GM12878 (cell line): ENCODE data around the gene SLC29A4. TPM values are rescaled to one million over a fixed set of nuclear protein-coding genes. Genes with fewer than 3 reads are reported as not detected.

Source experiments
- ATAC-seq: fragments of 200-7000 bp; cut with Tn5 transposase; 3 replicates; pipeline ENCODE4 v1.9.1; 2020; ENCODE audit warnings: mild to moderate bottlenecking, moderate library complexity
- BruUV-seq: library from RNA; stranded (reverse); fragments of 400-500 nt; replicated peaks from 2 replicates; lab custom pipeline; 2021; lab: Mats Ljungman, UMichigan
- CTCF ChIA-PET: fragments of 300-600 bp; sonication (Branson Sonifier 250); formaldehyde crosslinking; extraction: SDS; loops from one replicate; lab custom pipeline; 2021; ENCODE audit warnings: inconsistent platforms; lab: Yijun Ruan, JAX
- POLR2A ChIA-PET: fragments of 350-600 bp; formaldehyde crosslinking; extraction: SDS; loops from one replicate; lab custom pipeline; 2021; ENCODE audit warnings: inconsistent platforms; lab: Charles Lee
- RAD21 ChIA-PET: fragments of 300-600 bp; sonication (Branson Sonifier 250); formaldehyde crosslinking; loops from one replicate; lab custom pipeline; 2023; ENCODE audit warnings: antibody characterized with exemption; ENCODE audit not compliant: unreplicated experiment; lab: Charles Lee
- SMC1A ChIA-PET: fragments of 300-600 bp; sonication (Branson Sonifier 250); formaldehyde crosslinking; loops from one replicate; lab custom pipeline; 2023; ENCODE audit not compliant: unreplicated experiment, uncharacterized antibody; lab: Charles Lee
- DNase-seq: peaks from one replicate; pipeline ENCODE4 v3.0.0-alpha.2; 2011; ENCODE audit warnings: low read depth, low spot score
- FAIRE-seq: peaks from 3 replicates; lab custom pipeline; 2011; peaks lifted over from hg19 to GRCh38; lab: Jason Lieb, UNC
- H2AFZ ChIP-seq: 2 replicates; pipeline ENCODE4 v1.6.0; 2011; ENCODE audit warnings: low read depth, low read length, control low read depth; ENCODE audit not compliant: control insufficient read depth
- H3K27ac ChIP-seq: 2 replicates; pipeline ENCODE4 v1.5.1; 2011; ENCODE audit warnings: control low read depth; ENCODE audit not compliant: control insufficient read depth, insufficient read depth
- H3K27me3 ChIP-seq, 2 experiments: replicated peaks in 1 of 2; 2 replicates each; pipeline versions ENCODE4 v1.6.0 to v1.6.1; 2011; ENCODE audit warnings: low read length in 1 of 2; ENCODE audit not compliant: control insufficient read depth in 2 of 2, insufficient read depth in 2 of 2
- H3K36me3 ChIP-seq, 2 experiments: 2 replicates each; pipeline ENCODE4 v1.5.1; 2011; ENCODE audit warnings: low read length in 1 of 2; ENCODE audit not compliant: control insufficient read depth in 2 of 2, insufficient read depth in 2 of 2
- H3K4me1 ChIP-seq: 2 replicates; pipeline ENCODE4 v1.6.1; 2011; ENCODE audit warnings: mild to moderate bottlenecking, low read length, moderate library complexity, mixed read lengths; ENCODE audit not compliant: control insufficient read depth, insufficient read depth
- H3K4me2 ChIP-seq: 2 replicates; pipeline ENCODE4 v1.6.0; 2011; ENCODE audit warnings: control low read depth; ENCODE audit not compliant: control insufficient read depth, insufficient read depth
- H3K4me3 ChIP-seq: fragments of 200-600 bp; sonication (generic); 2 replicates; pipeline ENCODE4 v1.5.1; 2016
- H3K79me2 ChIP-seq: 2 replicates; pipeline ENCODE4 v1.6.0; 2011; ENCODE audit warnings: low read length; ENCODE audit not compliant: control insufficient read depth, insufficient read depth
- H3K9ac ChIP-seq: 2 replicates; pipeline ENCODE4 v1.8.0; 2011; ENCODE audit warnings: low read length, control low read depth, mixed read lengths; ENCODE audit not compliant: control insufficient read depth, insufficient read depth
- H3K9me3 ChIP-seq: replicated peaks from 3 replicates; pipeline ENCODE4 v1.5.1; 2011; ENCODE audit warnings: mild to moderate bottlenecking, low read length; ENCODE audit not compliant: control insufficient read depth, insufficient read depth
- H4K20me1 ChIP-seq: 2 replicates; pipeline ENCODE4 v1.6.0; 2011; ENCODE audit not compliant: control insufficient read depth, insufficient read depth
- BACH1 ChIP-seq: fragments of 450-650 bp; IDR thresholded peaks from 2 replicates; pipeline ENCODE4 v1.6.1; 2017; ENCODE audit warnings: mild to moderate bottlenecking, borderline replicate concordance
- BHLHE40 ChIP-seq, 2 experiments: fragments of 450-650 bp in 1 of 2; IDR thresholded peaks; 2 replicates each; pipeline ENCODE4 v1.6.1; 2011 to 2017; ENCODE audit warnings: low read depth in 2 of 2, borderline replicate concordance in 1 of 2, improper control_type of control experiment in 1 of 2, low read length in 1 of 2, mild to moderate bottlenecking in 1 of 2
- CEBPB ChIP-seq, 2 experiments: fragments of 150-350 bp in 1 of 2; IDR thresholded peaks; 2 replicates each; pipeline ENCODE4 v1.6.1; 2012 to 2014; ENCODE audit warnings: low read depth in 2 of 2, low read length in 2 of 2, borderline replicate concordance in 1 of 2, inconsistent platforms in 1 of 2
- CEBPZ ChIP-seq: fragments of 150-350 bp; IDR thresholded peaks from 2 replicates; pipeline ENCODE4 v1.6.1; 2016; ENCODE audit warnings: low read depth, low read length
- EGR1 ChIP-seq, 2 experiments: IDR thresholded peaks; 1 replicate in 1 of 2; 2 replicates in 1 of 2; pipeline ENCODE4 v1.6.1; 2011 to 2012; ENCODE audit warnings: low read depth in 2 of 2, low read length in 2 of 2, borderline replicate concordance in 1 of 2, mild to moderate bottlenecking in 1 of 2, moderate library complexity in 1 of 2
- ETV6 ChIP-seq, 2 experiments: fragments of 450-650 bp in 1 of 2; IDR thresholded peaks in 1 of 2; conservative IDR thresholded peaks in 1 of 2; 2 replicates each; pipeline ENCODE4 v1.6.1; 2014; ENCODE audit warnings: antibody characterized with exemption in 1 of 2, borderline replicate concordance in 1 of 2, low read depth in 1 of 2, mild to moderate bottlenecking in 1 of 2, moderate library complexity in 1 of 2
- MYB ChIP-seq: fragments of 150-350 bp; IDR thresholded peaks from 2 replicates; pipeline ENCODE4 v1.6.1; 2014; ENCODE audit warnings: mild to moderate bottlenecking, low read depth, low read length, borderline replicate concordance
- NR2F1 ChIP-seq: fragments of 450-650 bp; conservative IDR thresholded peaks from 2 replicates; pipeline ENCODE4 v1.6.1; 2017; ENCODE audit warnings: mild to moderate bottlenecking
- RCOR1 ChIP-seq: conservative IDR thresholded peaks from 2 replicates; pipeline ENCODE4 v1.6.1; 2012; ENCODE audit warnings: low read depth, low read length, improper control_type of control experiment
- RELA ChIP-seq: fragments of 450-650 bp; IDR thresholded peaks from 2 replicates; pipeline ENCODE4 v1.8.0; 2014; ENCODE audit warnings: borderline replicate concordance; ENCODE audit not compliant: partially characterized antibody
- SMAD1 ChIP-seq: fragments of 450-650 bp; IDR thresholded peaks from 2 replicates; pipeline ENCODE4 v1.6.1; 2018; ENCODE audit warnings: mild to moderate bottlenecking, low read depth; ENCODE audit not compliant: partially characterized antibody
- WGBS: methylation state at CpG from one replicate; pipeline ENCODE4 v1.1.6; 2016; ENCODE audit warnings: low lambda C conversion rate; ENCODE audit not compliant: insufficient replicate concordance, insufficient coverage; ENCODE audit errors: missing lambda C conversion rate; 5-methylcytosine and 5-hydroxymethylcytosine counted together
- in situ Hi-C: fragments of 300-500 bp; cut with MboI; formaldehyde crosslinking; loops from 9 replicates; pipeline ENCODE4 v1.14.3; 2018; ENCODE audit warnings: mixed read lengths
- intact Hi-C: fragments of 100-400 bp; cut with micrococcal nuclease; formaldehyde crosslinking; loops from one replicate; pipeline ENCODE4 v1.14.2; 2022; ENCODE audit not compliant: unreplicated experiment
- polyA plus RNA-seq, 11 experiments: library from polyadenylated mRNA; depleted of rRNA in 4 of 11; unstranded in 6 of 11; stranded (reverse) in 5 of 11; fragments of >200 nt; fragmentation: Nextera tagmentation in 4 of 11; fragmentation: Illumina TruSeq in 1 of 11; extraction: Ambion mirVana in 4 of 11; extraction: Trizol in 1 of 11; gene quantifications; 1 replicate in 1 of 11; 2 replicates in 10 of 11; pipeline versions ENCODE4 v1.2.1 to v1.2.3, GENCODE V29; 2011 to 2016; ENCODE audit warnings: inconsistent platforms in 2 of 11, missing spikeins in 2 of 11, low read depth in 1 of 11
- total RNA-seq, 4 experiments: library from RNA; depleted of rRNA in 3 of 4; stranded (reverse); fragments of >200 nt in 3 of 4; fragmentation: Illumina TruSeq in 1 of 4; extraction: Trizol in 1 of 4; gene quantifications; 2 replicates each; pipeline versions ENCODE4 v1.2.1 to v1.2.3, GENCODE V29; 2013 to 2021
- TF ChIP-seq, protein P1 (sequence below): fragments of 450-650 bp; IDR thresholded peaks from 2 replicates; pipeline ENCODE4 v1.6.1; 2016; ENCODE audit warnings: mild to moderate bottlenecking
- TF ChIP-seq, protein P2 (sequence below): fragments of 450-650 bp; IDR thresholded peaks from 2 replicates; pipeline ENCODE4 v1.6.1; 2017; ENCODE audit warnings: mild to moderate bottlenecking
- TF ChIP-seq, protein P3 (sequence below): IDR thresholded peaks from 2 replicates; pipeline ENCODE4 v1.6.1; 2011; ENCODE audit warnings: borderline replicate concordance, low read depth, mild to moderate bottlenecking, moderate library complexity, mixed read lengths, low read length; ENCODE audit not compliant: insufficient read depth; ENCODE audit errors: extremely low read length

SLC29A4 gene
- total and polyA plus RNA-seq, 10 of the 15 experiments (the other 5 are each of a cell fraction or from before 2014, with no cell fraction given) = 0.11 to 0.72 (median 0.23) TPM; not detected in 3

DNA sequence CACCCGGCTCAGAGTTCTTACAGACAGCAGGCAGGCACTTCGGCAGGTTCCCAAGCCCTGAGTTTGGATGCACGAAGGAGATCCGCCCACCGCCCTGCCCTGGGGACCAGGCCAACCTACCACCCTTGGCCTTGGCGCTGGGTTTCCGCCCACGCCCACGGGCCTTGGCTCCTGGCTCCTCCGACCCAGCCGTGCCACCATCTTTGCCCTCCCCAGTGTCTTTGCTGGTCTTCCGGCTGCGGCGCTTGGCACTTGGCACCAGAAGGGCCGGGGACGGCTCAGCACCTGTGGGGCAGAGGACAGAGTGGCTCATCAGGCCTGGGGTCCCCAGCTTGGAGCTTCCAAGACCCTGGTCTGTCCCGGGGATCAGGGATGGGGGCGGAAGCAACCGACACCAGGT lies 32.1 kb downstream of the SLC29A4 start:
- intact Hi-C loops = no loop called here
- RAD21 ChIA-PET = interaction anchor here (1.5 kb wide), 1 partner anchor 74 kb away, joined by 3 read pairs; no protein-coding TSS in a partner anchor

More for the DNA sequence above, 32.1 kb downstream of the SLC29A4 start:
- Histone ChIP-seq H3K4me1 (no peaks in the 10 kb centered on the region), H3K4me3 (no peak overlapping the region), H3K27me3 (no peaks in the 10 kb centered on the region), H4K20me1 (no peaks in the 10 kb centered on the region), H3K36me3 (0 out of 4 replicates have a peak, but pooled peaks cover 0 to 5% of the 10 kb centered on the region in 2 experiments), H2AFZ (no peak overlapping the region), H3K79me2 (no peaks in the 10 kb centered on the region), H3K9ac (no peak overlapping the region), H3K4me2 (no peak overlapping the region), H3K9me3 (peaks cover 4% of the 10 kb centered on the region; the same call in 2 of the 3 replicates), H3K27ac (no peak overlapping the region)
- 98% methylated on average over 19 of the region's 19 CpGs for WGBS
- ChIA-PET SMC1A (no interaction called here), POLR2A (no interaction called here), CTCF (no interaction called here)
- no peak for TF ChIP-seq BACH1
- no peak for TF ChIP-seq CEBPB (IDR thresholded peaks at IDR 0.05; ENCODE audit: borderline replicate concordance in 1 of 2, low read depth in 2 of 2, low read length in 2 of 2)
- TF ChIP-seq, protein P1, sequence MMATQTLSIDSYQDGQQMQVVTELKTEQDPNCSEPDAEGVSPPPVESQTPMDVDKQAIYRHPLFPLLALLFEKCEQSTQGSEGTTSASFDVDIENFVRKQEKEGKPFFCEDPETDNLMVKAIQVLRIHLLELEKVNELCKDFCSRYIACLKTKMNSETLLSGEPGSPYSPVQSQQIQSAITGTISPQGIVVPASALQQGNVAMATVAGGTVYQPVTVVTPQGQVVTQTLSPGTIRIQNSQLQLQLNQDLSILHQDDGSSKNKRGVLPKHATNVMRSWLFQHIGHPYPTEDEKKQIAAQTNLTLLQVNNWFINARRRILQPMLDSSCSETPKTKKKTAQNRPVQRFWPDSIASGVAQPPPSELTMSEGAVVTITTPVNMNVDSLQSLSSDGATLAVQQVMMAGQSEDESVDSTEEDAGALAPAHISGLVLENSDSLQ = no peak
- no peak for TF ChIP-seq SMAD1
- no peak for TF ChIP-seq RELA
- TF ChIP-seq NR2F1 = no peak
- TF ChIP-seq, protein P2, sequence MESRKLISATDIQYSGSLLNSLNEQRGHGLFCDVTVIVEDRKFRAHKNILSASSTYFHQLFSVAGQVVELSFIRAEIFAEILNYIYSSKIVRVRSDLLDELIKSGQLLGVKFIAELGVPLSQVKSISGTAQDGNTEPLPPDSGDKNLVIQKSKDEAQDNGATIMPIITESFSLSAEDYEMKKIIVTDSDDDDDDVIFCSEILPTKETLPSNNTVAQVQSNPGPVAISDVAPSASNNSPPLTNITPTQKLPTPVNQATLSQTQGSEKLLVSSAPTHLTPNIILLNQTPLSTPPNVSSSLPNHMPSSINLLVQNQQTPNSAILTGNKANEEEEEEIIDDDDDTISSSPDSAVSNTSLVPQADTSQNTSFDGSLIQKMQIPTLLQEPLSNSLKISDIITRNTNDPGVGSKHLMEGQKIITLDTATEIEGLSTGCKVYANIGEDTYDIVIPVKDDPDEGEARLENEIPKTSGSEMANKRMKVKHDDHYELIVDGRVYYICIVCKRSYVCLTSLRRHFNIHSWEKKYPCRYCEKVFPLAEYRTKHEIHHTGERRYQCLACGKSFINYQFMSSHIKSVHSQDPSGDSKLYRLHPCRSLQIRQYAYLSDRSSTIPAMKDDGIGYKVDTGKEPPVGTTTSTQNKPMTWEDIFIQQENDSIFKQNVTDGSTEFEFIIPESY = no peak
- no peak for TF ChIP-seq RCOR1
- TF ChIP-seq, protein P3, sequence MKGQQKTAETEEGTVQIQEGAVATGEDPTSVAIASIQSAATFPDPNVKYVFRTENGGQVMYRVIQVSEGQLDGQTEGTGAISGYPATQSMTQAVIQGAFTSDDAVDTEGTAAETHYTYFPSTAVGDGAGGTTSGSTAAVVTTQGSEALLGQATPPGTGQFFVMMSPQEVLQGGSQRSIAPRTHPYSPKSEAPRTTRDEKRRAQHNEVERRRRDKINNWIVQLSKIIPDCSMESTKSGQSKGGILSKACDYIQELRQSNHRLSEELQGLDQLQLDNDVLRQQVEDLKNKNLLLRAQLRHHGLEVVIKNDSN = no peak
- no peak for TF ChIP-seq BHLHE40 (IDR thresholded peaks at IDR 0.05; ENCODE audit: borderline replicate concordance in 1 of 2, low read depth in 2 of 2, low read length in 1 of 2)
- TF ChIP-seq MYB = no peak
- TF ChIP-seq ETV6 (conservative IDR thresholded peaks at IDR 0.05 in 1 of 2, IDR thresholded peaks at IDR 0.05 in 1 of 2; ENCODE audit: borderline replicate concordance in 1 of 2, low read depth in 1 of 2) = no peak
- no peak for TF ChIP-seq EGR1 (IDR thresholded peaks at IDR 0.05; ENCODE audit: borderline replicate concordance in 1 of 2, low read depth in 2 of 2, low read length in 2 of 2)
- TF ChIP-seq CEBPZ = no peak
- DNase-seq = no peak
- BruUV-seq = no TSS peak
- in situ Hi-C loops = no loop called here
- no peak for ATAC-seq
- no peak for FAIRE-seq
